Measurements from ENCODE around the gene RNF157. TPM values are rescaled to one million over a fixed set of nuclear protein-coding genes. Genes with fewer than 3 reads are reported as not detected.

Gene RNF157
- total RNA-seq, 4 donors from 2014 or later, result 50.5 to 142 (median 85.3) TPM

DNA sequence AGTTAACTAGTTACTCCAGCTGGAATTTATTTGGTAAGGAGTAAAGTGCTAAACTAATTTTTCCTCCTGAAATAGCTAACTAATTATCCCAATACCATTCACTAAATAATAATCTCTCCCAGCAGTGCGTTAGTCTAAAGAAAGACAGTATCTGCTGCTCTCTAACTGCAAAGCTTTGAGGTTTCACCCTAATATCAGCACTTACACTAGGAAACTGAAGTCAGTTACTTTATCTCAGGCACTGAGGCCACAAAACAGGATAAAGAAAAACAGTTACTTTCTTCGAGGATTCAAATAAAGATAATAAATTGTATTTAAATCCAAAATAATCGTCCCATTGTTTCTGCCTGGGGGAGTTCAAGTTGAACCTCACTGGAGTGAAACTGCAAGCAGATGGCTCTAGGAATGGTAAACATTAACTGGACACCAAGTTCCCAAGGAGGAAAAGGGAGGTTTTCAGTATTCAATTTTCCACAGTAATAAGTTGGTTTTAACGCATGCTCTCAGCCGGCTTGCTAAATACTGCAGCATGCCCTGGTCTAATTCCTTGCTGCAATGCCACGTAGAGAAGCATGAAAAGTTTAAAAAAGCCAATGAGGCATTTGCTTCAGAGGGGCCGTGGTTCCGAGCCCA lies 79.3 kb downstream of the RNF157 start:
- in situ Hi-C loops (cut with MboI; ENCODE audit: low sequenced_read_pairs in 4 of 4), result no loop called here
- H3K36me3 ChIP-seq, result peaks cover 0 to 33% of the 10 kb centered on the region in 2 donors
- no peak for ATAC-seq
- no peak overlapping the region for H3K4me3 ChIP-seq
- H3K27me3 ChIP-seq, result no peaks in the 10 kb centered on the region
- DNase-seq, result no peak
- intact Hi-C loops (cut with DNase I; ENCODE audit: low total_unique reads), result no loop called here
- no peaks in the 10 kb centered on the region for H3K9me3 ChIP-seq
- TF ChIP-seq POLR2A (IDR thresholded peaks at IDR 0.05), result no peak
- TF ChIP-seq, protein P1, sequence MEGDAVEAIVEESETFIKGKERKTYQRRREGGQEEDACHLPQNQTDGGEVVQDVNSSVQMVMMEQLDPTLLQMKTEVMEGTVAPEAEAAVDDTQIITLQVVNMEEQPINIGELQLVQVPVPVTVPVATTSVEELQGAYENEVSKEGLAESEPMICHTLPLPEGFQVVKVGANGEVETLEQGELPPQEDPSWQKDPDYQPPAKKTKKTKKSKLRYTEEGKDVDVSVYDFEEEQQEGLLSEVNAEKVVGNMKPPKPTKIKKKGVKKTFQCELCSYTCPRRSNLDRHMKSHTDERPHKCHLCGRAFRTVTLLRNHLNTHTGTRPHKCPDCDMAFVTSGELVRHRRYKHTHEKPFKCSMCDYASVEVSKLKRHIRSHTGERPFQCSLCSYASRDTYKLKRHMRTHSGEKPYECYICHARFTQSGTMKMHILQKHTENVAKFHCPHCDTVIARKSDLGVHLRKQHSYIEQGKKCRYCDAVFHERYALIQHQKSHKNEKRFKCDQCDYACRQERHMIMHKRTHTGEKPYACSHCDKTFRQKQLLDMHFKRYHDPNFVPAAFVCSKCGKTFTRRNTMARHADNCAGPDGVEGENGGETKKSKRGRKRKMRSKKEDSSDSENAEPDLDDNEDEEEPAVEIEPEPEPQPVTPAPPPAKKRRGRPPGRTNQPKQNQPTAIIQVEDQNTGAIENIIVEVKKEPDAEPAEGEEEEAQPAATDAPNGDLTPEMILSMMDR (IDR thresholded peaks at IDR 0.05 in 4 of 5, conservative IDR thresholded peaks at IDR 0.05 in 1 of 5), result no peak
- no peaks in the 10 kb centered on the region for H3K4me1 ChIP-seq
- no peak overlapping the region for H3K27ac ChIP-seq

DNA sequence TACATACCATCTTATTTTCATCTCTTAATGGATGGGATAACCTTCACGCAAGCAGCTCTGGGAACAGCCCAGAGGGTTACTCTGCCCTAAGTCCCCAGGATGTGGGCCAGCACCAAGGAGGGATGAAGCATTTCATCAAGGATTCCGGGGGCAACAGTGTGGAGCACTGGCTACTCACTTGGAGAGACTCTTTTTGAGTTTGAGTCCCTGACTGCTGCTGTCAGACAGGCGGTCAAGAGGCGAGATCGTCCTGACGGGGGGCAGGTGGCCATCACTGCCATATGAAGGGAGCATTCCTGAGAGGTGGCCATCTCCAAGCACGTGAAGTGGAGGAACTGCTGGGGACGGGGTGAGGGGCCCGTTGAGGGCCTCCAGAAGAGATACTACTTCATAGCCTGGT lies 81.1 kb downstream of the RNF157 start:
- Histone ChIP-seq H3K27me3 (no peaks in the 10 kb centered on the region), H3K9me3 (no peaks in the 10 kb centered on the region), H3K27ac (no peak overlapping the region), H3K4me3 (no peak overlapping the region), H3K36me3 (peaks cover 0 to 29% of the 10 kb centered on the region in 2 donors), H3K4me1 (no peaks in the 10 kb centered on the region)
- ATAC-seq (no peak), DNase-seq (no peak)
- intact Hi-C loops (cut with DNase I; ENCODE audit: low total_unique reads), result no loop called here
- no peak for TF ChIP-seq POLR2A (IDR thresholded peaks at IDR 0.05)
- TF ChIP-seq, protein P1 (IDR thresholded peaks at IDR 0.05 in 4 of 5, conservative IDR thresholded peaks at IDR 0.05 in 1 of 5), result no peak
- in situ Hi-C loops (cut with MboI; ENCODE audit: low sequenced_read_pairs in 4 of 4), result no loop called here

DNA sequence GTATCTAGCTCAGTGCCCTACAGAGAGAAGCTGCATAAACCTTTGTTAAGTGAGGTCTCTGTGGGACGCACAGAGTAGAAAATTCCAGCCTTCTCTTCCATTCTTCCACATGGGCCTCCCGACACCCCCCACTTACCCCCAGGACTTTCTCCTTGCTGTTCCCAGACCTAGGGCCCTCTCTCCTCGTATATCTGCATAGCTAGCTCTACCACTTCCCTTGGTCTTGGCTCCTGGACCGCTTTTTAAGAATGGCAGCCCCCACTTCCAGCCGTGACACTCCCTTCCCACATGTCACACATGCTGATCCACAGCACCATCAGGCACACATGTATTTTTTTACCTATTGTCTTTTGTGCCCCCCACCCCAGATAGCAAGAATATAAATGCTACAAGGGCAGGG lies 82.5 kb downstream of the RNF157 start:
- TF ChIP-seq POLR2A (IDR thresholded peaks at IDR 0.05), result no peak
- TF ChIP-seq, protein P1 (IDR thresholded peaks at IDR 0.05 in 4 of 5, conservative IDR thresholded peaks at IDR 0.05 in 1 of 5), result no peak
- Histone ChIP-seq H3K9me3 (no peaks in the 10 kb centered on the region), H3K4me3 (no peak overlapping the region), H3K36me3 (peaks cover 0 to 29% of the 10 kb centered on the region in 2 donors), H3K4me1 (no peaks in the 10 kb centered on the region), H3K27ac (no peak overlapping the region), H3K27me3 (no peaks in the 10 kb centered on the region)
- in situ Hi-C loops (cut with MboI; ENCODE audit: low sequenced_read_pairs in 4 of 4), result no loop called here
- intact Hi-C loops (cut with DNase I; ENCODE audit: low total_unique reads), result no loop called here
- DNase-seq, result no peak
- no peak for ATAC-seq

DNA sequence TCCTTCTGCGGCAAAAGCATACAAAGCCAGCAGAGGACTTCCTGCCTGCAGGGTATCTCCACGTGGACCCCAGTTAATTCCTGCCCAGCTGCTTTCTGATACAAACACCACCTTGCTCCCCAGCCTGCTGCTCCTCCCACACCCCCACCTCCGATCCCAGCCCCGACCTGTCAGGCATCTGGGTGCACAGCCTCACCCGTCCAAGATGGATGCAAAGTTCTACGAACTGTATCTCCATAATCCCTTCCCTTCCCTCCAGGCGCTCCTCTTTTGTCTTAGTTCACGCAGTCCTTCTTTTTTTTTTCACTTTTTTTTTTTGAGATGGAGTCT lies 83.7 kb downstream of the RNF157 start:
- intact Hi-C loops (cut with DNase I; ENCODE audit: low total_unique reads), result no loop called here
- ATAC-seq (no peak), DNase-seq (no peak)
- no peaks in the 10 kb centered on the region for H3K4me1 ChIP-seq
- TF ChIP-seq, protein P1 (IDR thresholded peaks at IDR 0.05 in 4 of 5, conservative IDR thresholded peaks at IDR 0.05 in 1 of 5), result no peak
- no peak for TF ChIP-seq POLR2A (IDR thresholded peaks at IDR 0.05)
- no peaks in the 10 kb centered on the region for H3K9me3 ChIP-seq
- in situ Hi-C loops (cut with MboI; ENCODE audit: low sequenced_read_pairs in 4 of 4), result no loop called here
- peaks cover 0 to 33% of the 10 kb centered on the region in 2 donors for H3K36me3 ChIP-seq
- no peak overlapping the region for H3K4me3 ChIP-seq
- H3K27me3 ChIP-seq, result no peaks in the 10 kb centered on the region
- H3K27ac ChIP-seq, result no peak overlapping the region

Data from gastrocnemius medialis (tissue), 4 donors.